GM06990 (cell line): ENCODE results near the gene RSRC1.

Experiments used
- DNase-seq: peaks from one replicate; pipeline ENCODE4 v3.0.0-alpha.2; 2011; ENCODE audit not compliant: insufficient read length; ENCODE audit errors: extremely low read depth
- H3K27me3 ChIP-seq: replicated peaks from 2 replicates; pipeline ENCODE4 v1.6.0; 2011; ENCODE audit warnings: low read length; ENCODE audit not compliant: control insufficient read depth, insufficient read depth
- H3K36me3 ChIP-seq: 2 replicates; pipeline ENCODE4 v1.5.1; 2011; ENCODE audit warnings: low read length; ENCODE audit not compliant: control insufficient read depth, insufficient read depth
- H3K4me3 ChIP-seq: replicated peaks from 2 replicates; pipeline ENCODE4 v1.5.1; 2011; ENCODE audit warnings: low read depth, mild to moderate bottlenecking, control low read depth, low read length
- CTCF ChIP-seq: IDR thresholded peaks from 2 replicates; pipeline ENCODE4 v1.5.1; 2011; ENCODE audit warnings: low read length, control low read depth, mild to moderate bottlenecking, inconsistent platforms; ENCODE audit not compliant: insufficient read depth, poor library complexity, severe bottlenecking

Gene RSRC1

GRCh38 chr3:158159714-158160113 is 49.8 kb downstream of the RSRC1 start:
- TF ChIP-seq CTCF: no peak
- Histone ChIP-seq H3K36me3 (no peaks in the 10 kb centered on the region), H3K4me3 (no peak overlapping the region), H3K27me3 (no peaks in the 10 kb centered on the region)
- no peak for DNase-seq

GRCh38 chr3:158160958-158161357 is 51.1 kb downstream of the RSRC1 start:
- H3K4me3 ChIP-seq: no peak overlapping the region
- no peak for TF ChIP-seq CTCF
- no peaks in the 10 kb centered on the region for H3K36me3 ChIP-seq
- no peaks in the 10 kb centered on the region for H3K27me3 ChIP-seq
- DNase-seq: no peak

DNA sequence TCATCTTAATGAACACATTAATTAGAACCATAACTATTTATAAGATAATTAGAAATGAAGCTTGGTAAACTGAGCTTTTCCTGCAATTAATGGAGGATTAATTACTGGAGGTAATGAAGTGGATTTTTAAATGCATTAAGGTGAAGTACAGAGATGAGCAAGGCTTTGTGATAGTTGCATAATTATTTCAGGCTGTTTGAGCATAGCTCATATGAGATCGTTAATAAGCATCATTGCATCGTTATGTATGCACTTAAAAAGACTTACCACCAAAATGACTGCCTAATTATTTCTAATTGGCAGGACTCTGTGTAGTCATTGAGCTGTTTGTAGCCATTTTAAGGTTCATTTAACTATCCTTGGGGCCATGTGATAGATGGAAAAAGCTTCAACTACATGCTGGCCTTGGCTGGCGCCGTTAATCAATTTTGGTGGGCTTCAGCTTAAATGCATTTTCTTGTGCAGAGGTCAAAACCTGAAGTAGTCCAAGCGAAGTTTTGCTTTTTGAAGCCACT is 55.3 kb downstream of the RSRC1 start:
- TF ChIP-seq CTCF: no peak
- Histone ChIP-seq H3K4me3 (no peak overlapping the region), H3K27me3 (no peaks in the 10 kb centered on the region), H3K36me3 (no peaks in the 10 kb centered on the region)
- DNase-seq: no peak

GRCh38 chr3:158165730-158166129 is 55.8 kb downstream of the RSRC1 start:
- no peak for TF ChIP-seq CTCF
- no peak for DNase-seq
- no peaks in the 10 kb centered on the region for H3K36me3 ChIP-seq
- no peak overlapping the region for H3K4me3 ChIP-seq
- H3K27me3 ChIP-seq: no peaks in the 10 kb centered on the region

- no peak for DNase-seq
- no peaks in the 10 kb centered on the region for H3K36me3 ChIP-seq
- H3K4me3 ChIP-seq: no peak overlapping the region
- no peak for TF ChIP-seq CTCF
- H3K27me3 ChIP-seq: no peaks in the 10 kb centered on the region
These were observed 56.3 kb downstream of the RSRC1 start for GRCh38 chr3:158166223-158166622.
